ENCODE data around the gene CAMK2D. TPM values are rescaled to one million over a fixed set of nuclear protein-coding genes. Genes with fewer than 3 reads are reported as not detected.

CAMK2D gene
- total RNA-seq, 1 donor from 2014 or later, result 19.7 TPM

DNA sequence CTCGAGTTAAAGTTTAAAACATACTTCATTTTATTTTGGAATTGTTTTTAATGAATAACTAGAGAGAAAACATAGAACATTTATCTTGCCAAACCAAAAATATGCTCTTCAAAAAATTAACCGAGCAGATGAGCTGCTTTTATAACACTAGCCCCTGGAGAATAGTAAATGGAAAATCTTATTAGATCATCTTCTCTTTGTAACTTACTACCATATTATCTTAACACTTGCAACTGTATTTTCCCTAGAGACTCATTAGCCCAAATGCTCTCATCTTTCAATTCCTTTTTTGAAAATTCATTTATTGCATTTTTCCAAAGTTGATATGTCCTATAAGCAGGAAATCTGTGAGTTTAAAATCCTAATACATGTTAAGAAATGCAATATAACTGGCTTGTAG, 143.3 kb downstream of the CAMK2D start:
- no peaks in the 10 kb centered on the region for H3K36me3 Mint-ChIP-seq (ENCODE audit: low read depth, unreplicated experiment)
- DNase-seq (ENCODE audit: low spot score), result no peak
- no peak overlapping the region for H3K27ac Mint-ChIP-seq (ENCODE audit: unreplicated experiment)
- H3K4me3 Mint-ChIP-seq (ENCODE audit: unreplicated experiment), result no peak overlapping the region
- H3K9me3 Mint-ChIP-seq (ENCODE audit: unreplicated experiment), result no peaks in the 10 kb centered on the region
- TF ChIP-seq, protein P1, sequence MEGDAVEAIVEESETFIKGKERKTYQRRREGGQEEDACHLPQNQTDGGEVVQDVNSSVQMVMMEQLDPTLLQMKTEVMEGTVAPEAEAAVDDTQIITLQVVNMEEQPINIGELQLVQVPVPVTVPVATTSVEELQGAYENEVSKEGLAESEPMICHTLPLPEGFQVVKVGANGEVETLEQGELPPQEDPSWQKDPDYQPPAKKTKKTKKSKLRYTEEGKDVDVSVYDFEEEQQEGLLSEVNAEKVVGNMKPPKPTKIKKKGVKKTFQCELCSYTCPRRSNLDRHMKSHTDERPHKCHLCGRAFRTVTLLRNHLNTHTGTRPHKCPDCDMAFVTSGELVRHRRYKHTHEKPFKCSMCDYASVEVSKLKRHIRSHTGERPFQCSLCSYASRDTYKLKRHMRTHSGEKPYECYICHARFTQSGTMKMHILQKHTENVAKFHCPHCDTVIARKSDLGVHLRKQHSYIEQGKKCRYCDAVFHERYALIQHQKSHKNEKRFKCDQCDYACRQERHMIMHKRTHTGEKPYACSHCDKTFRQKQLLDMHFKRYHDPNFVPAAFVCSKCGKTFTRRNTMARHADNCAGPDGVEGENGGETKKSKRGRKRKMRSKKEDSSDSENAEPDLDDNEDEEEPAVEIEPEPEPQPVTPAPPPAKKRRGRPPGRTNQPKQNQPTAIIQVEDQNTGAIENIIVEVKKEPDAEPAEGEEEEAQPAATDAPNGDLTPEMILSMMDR (IDR thresholded peaks at IDR 0.05; ENCODE audit: unreplicated experiment), result no peak
- no peaks in the 10 kb centered on the region for H3K4me1 Mint-ChIP-seq (ENCODE audit: unreplicated experiment)
- H3K27me3 Mint-ChIP-seq (ENCODE audit: unreplicated experiment), result no peaks in the 10 kb centered on the region

DNA sequence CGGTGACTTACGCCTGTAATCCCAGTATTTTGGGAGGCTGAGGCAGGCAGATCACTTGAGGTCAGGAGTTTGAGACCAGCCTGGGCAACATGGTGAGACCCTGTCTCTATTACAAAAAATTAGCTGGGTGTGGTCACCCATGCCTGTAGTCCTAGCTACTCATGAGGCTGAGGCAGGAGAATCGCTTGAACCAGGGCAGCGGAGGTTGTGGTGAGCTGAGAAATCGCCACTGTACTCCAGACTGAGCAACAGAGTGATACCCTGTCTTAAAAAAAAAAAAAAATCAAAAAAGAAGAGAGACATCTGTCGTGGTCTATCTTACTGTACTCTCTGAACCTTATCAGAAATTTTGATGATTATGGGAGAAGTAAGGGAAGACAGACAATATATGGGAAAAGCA, 144.3 kb downstream of the CAMK2D start:
- Mint-ChIP-seq H3K36me3 (ENCODE audit: low read depth, unreplicated experiment) (no peaks in the 10 kb centered on the region), H3K27me3 (ENCODE audit: unreplicated experiment) (no peaks in the 10 kb centered on the region), H3K9me3 (ENCODE audit: unreplicated experiment) (no peaks in the 10 kb centered on the region), H3K4me1 (ENCODE audit: unreplicated experiment) (no peaks in the 10 kb centered on the region), H3K27ac (ENCODE audit: unreplicated experiment) (no peak overlapping the region), H3K4me3 (ENCODE audit: unreplicated experiment) (no peak overlapping the region)
- no peak for DNase-seq (ENCODE audit: low spot score)
- TF ChIP-seq, protein P1 (IDR thresholded peaks at IDR 0.05; ENCODE audit: unreplicated experiment), result no peak

DNA sequence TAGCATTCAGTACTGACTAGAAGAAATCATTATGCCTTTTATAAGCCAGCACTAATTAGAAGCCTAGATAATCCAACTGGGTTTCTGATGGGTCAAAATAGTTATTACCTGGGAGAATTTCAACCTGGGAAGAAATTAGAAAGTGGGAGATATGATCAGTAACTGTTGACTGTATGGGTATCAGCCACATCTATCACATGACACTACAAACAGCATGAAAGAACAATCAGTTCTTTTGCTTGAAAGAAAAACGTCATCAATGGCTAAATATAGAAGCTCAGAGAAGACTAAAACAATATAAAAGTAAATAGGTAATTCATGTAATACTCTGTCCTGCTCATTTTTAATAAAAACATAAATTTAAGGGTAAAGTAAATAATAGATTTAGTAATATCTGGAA, 145.1 kb downstream of the CAMK2D start:
- Mint-ChIP-seq H3K36me3 (ENCODE audit: low read depth, unreplicated experiment) (no peaks in the 10 kb centered on the region), H3K9me3 (ENCODE audit: unreplicated experiment) (no peaks in the 10 kb centered on the region), H3K4me1 (ENCODE audit: unreplicated experiment) (no peaks in the 10 kb centered on the region), H3K27me3 (ENCODE audit: unreplicated experiment) (no peaks in the 10 kb centered on the region), H3K27ac (ENCODE audit: unreplicated experiment) (no peak overlapping the region), H3K4me3 (ENCODE audit: unreplicated experiment) (no peak overlapping the region)
- TF ChIP-seq, protein P1 (IDR thresholded peaks at IDR 0.05; ENCODE audit: unreplicated experiment), result no peak
- no peak for DNase-seq (ENCODE audit: low spot score)

DNA sequence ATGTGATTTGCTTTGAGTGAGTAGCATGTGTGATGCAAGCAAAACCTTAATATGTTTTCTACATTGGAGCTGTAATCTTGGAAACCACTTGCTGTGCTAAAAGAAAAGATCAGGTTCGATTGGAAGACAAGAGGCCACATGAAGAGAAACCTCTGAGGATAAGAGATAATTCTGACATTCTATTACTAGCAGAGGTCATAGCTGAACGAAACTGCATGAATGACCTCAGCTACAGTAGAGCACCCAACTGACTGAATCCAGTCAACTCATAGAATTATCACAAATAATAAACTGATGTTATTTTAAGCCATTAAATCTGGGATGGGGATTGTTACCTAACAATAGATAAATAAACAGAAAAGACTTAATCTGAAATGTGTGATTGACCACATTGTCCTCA, 147.1 kb downstream of the CAMK2D start:
- peaks cover 2% of the 10 kb centered on the region for H3K27me3 Mint-ChIP-seq (ENCODE audit: unreplicated experiment)
- no peak overlapping the region for H3K4me3 Mint-ChIP-seq (ENCODE audit: unreplicated experiment)
- DNase-seq (ENCODE audit: low spot score), result no peak
- no peak overlapping the region for H3K27ac Mint-ChIP-seq (ENCODE audit: unreplicated experiment)
- H3K36me3 Mint-ChIP-seq (ENCODE audit: low read depth, unreplicated experiment), result no peaks in the 10 kb centered on the region
- H3K9me3 Mint-ChIP-seq (ENCODE audit: unreplicated experiment), result no peaks in the 10 kb centered on the region
- TF ChIP-seq, protein P1 (IDR thresholded peaks at IDR 0.05; ENCODE audit: unreplicated experiment), result no peak
- no peaks in the 10 kb centered on the region for H3K4me1 Mint-ChIP-seq (ENCODE audit: unreplicated experiment)

DNA sequence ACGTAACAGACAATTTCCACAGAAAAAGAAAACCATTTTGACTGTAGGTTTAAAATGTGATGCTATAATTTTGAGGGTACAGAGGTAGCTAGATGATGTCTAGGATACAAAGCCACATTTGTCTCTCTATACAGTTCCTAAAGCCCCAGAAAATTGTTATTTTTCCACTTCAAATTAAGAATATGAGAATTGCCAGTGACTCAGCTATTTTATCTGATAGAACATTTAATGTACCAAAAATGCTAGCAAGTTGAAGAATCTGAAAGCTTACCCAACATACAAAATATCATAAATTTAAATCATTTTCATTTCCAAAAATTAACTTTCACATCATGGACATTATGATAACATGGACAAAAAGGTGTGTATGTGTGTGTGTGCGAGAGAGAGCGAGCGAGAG, 148.0 kb downstream of the CAMK2D start:
- no peak for DNase-seq (ENCODE audit: low spot score)
- H3K9me3 Mint-ChIP-seq (ENCODE audit: unreplicated experiment), result no peaks in the 10 kb centered on the region
- H3K4me3 Mint-ChIP-seq (ENCODE audit: unreplicated experiment), result no peak overlapping the region
- TF ChIP-seq, protein P1 (IDR thresholded peaks at IDR 0.05; ENCODE audit: unreplicated experiment), result no peak
- H3K36me3 Mint-ChIP-seq (ENCODE audit: low read depth, unreplicated experiment), result no peaks in the 10 kb centered on the region
- no peaks in the 10 kb centered on the region for H3K4me1 Mint-ChIP-seq (ENCODE audit: unreplicated experiment)
- H3K27me3 Mint-ChIP-seq (ENCODE audit: unreplicated experiment), result peaks cover 2% of the 10 kb centered on the region
- H3K27ac Mint-ChIP-seq (ENCODE audit: unreplicated experiment), result no peak overlapping the region

All from endothelial cell (in vitro differentiated cells).